Upper lobe of right lung (tissue), 1 donor: ENCODE results near the gene PPIP5K1. TPM values are rescaled to one million over a fixed set of nuclear protein-coding genes. Genes with fewer than 3 reads are reported as not detected.

Experiments
- ATAC-seq: fragments of 200-7000 bp; cut with Tn5 transposase; one replicate; pipeline ENCODE4 v1.9.1; 2020; ENCODE audit warnings: mild to moderate bottlenecking, moderate library complexity
- DNase-seq: peaks from one replicate; pipeline ENCODE4 v3.0.0-alpha.2; 2020
- H3K27ac ChIP-seq: fragments of 200-600 bp; one replicate; pipeline ENCODE4 v1.8.0; 2022
- H3K27me3 ChIP-seq: fragments of 200-600 bp; one replicate; pipeline ENCODE4 v1.8.0; 2022; ENCODE audit warnings: mild to moderate bottlenecking
- H3K36me3 ChIP-seq: fragments of 200-600 bp; one replicate; pipeline ENCODE4 v1.8.0; 2022
- H3K4me1 ChIP-seq: fragments of 200-600 bp; one replicate; pipeline ENCODE4 v1.8.0; 2022
- H3K4me3 ChIP-seq: fragments of 200-600 bp; one replicate; pipeline ENCODE4 v1.8.0; 2022; ENCODE audit warnings: mild to moderate bottlenecking
- H3K9me3 ChIP-seq: fragments of 200-600 bp; one replicate; pipeline ENCODE4 v1.8.0; 2022
- intact Hi-C: fragments of 100-400 bp; cut with DNase I; formaldehyde crosslinking; loops from one replicate; pipeline ENCODE4 v1.11.0; 2022
- total RNA-seq: library from RNA; stranded (reverse); fragmentation: NEBNext Ultra II Directional; extraction: Animal tissue kit (Norgen Biotek cat#: 25700); gene quantifications from one replicate; pipeline ENCODE4 v1.2.1, GENCODE V29; 2021
- TF ChIP-seq, protein P1 (sequence below): fragments of 200-600 bp; IDR thresholded peaks from one replicate; pipeline ENCODE4 v1.8.0; 2022; ENCODE audit warnings: antibody characterized with exemption
- donor health status: DM: no; HTN: yes; CAD: no; lungs with severe emphysema.

The PPIP5K1 gene
- total RNA-seq, 1 donor from 2014 or later, result 27.3 TPM

DNA sequence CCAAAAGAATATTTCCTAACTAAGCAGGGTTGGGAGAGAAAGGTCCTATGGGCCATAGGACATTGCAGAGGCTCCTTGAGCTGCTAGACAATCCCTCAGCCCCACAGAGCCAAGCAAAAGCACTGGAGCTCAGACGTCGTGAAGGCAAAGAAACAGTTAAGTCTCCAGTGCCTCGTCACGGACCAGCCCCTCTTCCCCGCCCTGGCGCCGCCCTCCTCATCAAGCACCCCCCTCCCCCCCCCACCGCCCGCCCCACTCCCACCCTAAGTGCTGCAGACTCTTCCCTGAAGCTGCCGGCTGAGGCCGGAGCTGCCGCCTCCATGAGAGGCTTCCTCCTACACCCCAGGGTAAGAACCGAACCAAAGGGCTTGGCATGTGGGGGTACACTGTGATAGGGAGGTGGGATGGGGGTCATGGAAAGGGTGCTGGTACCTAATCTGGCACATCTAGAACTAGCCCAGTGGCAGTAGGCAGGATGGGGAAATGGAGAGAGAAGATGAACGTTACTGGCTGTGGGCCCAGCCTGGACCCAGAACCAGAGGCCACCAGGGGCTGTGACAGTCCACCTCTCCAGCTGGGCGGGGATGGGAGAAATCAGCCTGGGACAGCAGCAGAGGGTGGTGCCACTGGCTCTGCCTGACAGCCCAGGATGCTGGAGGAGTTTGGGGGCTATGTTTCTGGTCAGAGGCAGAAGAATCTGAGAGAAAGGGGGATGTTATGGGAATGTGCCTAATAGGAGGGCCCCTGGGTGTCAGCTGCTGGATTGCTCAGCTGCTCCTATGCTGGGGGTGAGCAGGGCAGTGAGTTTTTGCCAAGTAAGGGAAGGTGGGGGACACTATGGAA lies 72.4 kb downstream of the PPIP5K1 start, which contains the start of gene MAP1A:
MAP1A (plus strand) TSS at position 255 of the 843 bp plus-strand sequence. CDS start 3,866 bp downstream, outside the sequence.
- no peaks in the 10 kb centered on the region for H3K9me3 ChIP-seq
- intact Hi-C loops, result no loop called here

DNA sequence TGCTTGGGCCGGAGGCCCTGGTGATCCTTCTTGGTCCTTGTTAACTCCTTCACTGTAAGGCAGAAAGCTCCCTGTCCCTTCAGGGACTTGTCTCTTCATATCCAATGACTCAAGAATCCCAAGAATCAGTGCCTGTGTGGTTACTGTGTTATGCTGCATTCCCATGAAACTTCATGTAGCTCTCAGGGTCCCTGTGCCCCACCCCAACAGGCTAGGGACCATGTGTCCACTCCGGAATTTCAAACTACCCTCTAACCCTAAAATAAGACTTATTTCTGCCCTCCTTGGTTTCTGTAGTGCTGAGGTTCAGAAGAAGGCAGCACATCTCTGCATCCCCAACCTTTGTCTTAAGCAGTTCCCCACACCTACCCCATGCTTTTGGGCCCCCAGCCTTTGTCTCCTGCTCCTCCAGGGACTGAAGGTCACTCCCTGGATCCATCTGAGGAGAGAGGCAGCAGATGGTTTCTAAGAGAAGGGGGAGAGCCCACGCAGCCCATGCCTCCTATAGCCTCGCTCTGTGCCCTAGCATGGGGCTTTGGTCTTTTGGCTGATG lies 73.1 kb downstream of the PPIP5K1 start:
- no peaks in the 10 kb centered on the region for H3K36me3 ChIP-seq
- H3K4me3 ChIP-seq, result no peak overlapping the region
- no peaks in the 10 kb centered on the region for H3K27me3 ChIP-seq
- no peak for ATAC-seq
- peaks cover 6% of the 10 kb centered on the region for H3K4me1 ChIP-seq
- peak; percentile 12 for DNase-seq
- no peak overlapping the region for H3K27ac ChIP-seq
- intact Hi-C loops, result no loop called here
- H3K9me3 ChIP-seq, result no peaks in the 10 kb centered on the region
- TF ChIP-seq, protein P1, sequence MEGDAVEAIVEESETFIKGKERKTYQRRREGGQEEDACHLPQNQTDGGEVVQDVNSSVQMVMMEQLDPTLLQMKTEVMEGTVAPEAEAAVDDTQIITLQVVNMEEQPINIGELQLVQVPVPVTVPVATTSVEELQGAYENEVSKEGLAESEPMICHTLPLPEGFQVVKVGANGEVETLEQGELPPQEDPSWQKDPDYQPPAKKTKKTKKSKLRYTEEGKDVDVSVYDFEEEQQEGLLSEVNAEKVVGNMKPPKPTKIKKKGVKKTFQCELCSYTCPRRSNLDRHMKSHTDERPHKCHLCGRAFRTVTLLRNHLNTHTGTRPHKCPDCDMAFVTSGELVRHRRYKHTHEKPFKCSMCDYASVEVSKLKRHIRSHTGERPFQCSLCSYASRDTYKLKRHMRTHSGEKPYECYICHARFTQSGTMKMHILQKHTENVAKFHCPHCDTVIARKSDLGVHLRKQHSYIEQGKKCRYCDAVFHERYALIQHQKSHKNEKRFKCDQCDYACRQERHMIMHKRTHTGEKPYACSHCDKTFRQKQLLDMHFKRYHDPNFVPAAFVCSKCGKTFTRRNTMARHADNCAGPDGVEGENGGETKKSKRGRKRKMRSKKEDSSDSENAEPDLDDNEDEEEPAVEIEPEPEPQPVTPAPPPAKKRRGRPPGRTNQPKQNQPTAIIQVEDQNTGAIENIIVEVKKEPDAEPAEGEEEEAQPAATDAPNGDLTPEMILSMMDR, result no peak

More for the DNA sequence above, 72.4 kb downstream of the PPIP5K1 start, which contains the start of gene MAP1A:
- H3K27me3 ChIP-seq, result no peaks in the 10 kb centered on the region
- no peak within 1 kb of the TSS for H3K27ac ChIP-seq
- no peaks in the 10 kb centered on the region for H3K36me3 ChIP-seq
- TF ChIP-seq, protein P1, result no peak
- ATAC-seq (peak; percentile 27), DNase-seq (peak; percentile 64)
- H3K4me1 ChIP-seq, result peaks cover 6% of the 10 kb centered on the region
- peak within 1 kb of the TSS; percentile 40 for H3K4me3 ChIP-seq

DNA sequence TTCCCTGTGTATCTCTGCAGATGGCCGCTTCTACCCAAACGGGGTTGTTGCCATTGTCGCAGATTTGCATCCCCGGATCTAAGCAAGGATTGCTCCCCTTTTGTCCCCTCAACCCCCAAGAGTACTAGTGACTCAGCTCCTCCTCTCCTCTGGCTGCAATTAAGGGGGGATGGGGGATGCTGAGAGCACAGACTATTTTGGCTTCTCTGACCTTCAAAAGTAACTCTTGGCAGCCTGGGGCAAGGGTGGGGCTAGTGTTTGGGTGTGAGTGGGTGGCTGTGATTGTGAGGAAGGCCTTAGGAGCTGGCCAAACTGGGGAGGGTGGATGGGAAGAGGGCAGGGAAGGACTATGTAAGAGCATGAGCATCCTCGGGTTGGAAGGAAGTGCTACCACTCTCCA lies 73.8 kb downstream of the PPIP5K1 start:
- Histone ChIP-seq H3K27ac (no peak overlapping the region), H3K4me1 (peaks cover 9% of the 10 kb centered on the region), H3K27me3 (no peaks in the 10 kb centered on the region), H3K4me3 (no peak overlapping the region), H3K36me3 (no peaks in the 10 kb centered on the region), H3K9me3 (no peaks in the 10 kb centered on the region)
- ATAC-seq, result no peak
- TF ChIP-seq, protein P1, result no peak
- intact Hi-C loops, result no loop called here
- peak; percentile 29 for DNase-seq

DNA sequence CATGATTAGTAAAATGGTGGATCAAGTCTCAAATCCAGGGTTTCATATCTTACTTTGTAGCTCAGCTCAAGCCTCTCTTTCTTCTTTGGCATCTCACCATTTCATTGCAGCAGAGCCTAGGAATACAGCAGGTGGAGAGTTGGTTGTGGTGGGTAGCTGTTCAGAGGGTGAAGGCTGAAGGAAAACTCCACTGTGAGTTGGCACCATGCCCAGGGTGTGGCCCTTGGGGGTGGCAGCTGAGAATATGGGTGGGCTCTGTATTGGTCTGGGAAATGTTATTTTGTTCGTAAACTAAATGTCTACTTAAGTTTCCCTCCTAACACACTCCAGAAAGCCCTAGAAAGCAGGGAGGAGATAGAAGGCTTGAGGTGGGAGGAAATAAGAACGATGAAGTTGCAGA lies 74.3 kb downstream of the PPIP5K1 start:
- TF ChIP-seq, protein P1, result no peak
- intact Hi-C loops, result no loop called here
- no peak overlapping the region for H3K27ac ChIP-seq
- DNase-seq, result peak; percentile 8
- H3K27me3 ChIP-seq, result no peaks in the 10 kb centered on the region
- no peak overlapping the region for H3K4me3 ChIP-seq
- no peak for ATAC-seq
- H3K9me3 ChIP-seq, result no peaks in the 10 kb centered on the region
- no peaks in the 10 kb centered on the region for H3K36me3 ChIP-seq
- H3K4me1 ChIP-seq, result peaks cover 12% of the 10 kb centered on the region

DNA sequence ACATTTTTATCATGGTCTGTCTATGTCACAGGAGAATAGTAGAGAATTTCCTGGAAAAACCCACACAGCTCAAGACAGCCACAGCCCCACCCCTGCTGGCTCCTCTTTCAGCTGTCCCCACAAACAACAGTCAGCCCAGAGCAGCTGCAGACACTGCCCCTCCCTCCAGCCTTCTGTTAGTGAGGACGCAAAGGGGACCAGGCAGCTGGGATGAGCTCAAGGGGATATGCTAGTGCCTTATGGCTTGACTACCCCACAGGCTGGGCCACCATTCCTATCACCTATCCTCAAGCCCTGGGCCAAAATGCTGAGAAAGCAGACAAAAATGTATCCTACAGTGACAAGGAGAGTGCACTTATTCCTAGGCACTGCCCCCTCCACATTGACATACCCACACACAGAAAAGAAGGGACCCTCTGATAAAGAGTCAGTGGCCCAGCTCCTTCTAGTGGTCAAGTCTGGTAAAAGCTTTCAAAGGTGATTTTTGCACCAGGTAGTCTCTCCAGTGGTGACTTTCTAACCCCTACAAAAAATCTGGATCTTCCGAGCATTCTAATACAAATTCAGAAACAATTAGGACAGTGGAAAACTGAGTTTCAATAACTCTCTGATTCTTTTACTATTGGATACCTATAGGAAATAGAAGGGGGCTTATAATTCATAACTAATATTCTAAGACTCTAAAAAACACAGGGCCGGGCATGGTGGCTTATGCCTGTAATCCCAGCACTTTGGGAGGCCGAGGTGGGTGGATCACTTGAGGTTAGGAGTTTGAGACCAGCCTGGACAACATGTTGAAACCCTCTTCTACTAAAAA lies 75.6 kb downstream of the PPIP5K1 start:
- TF ChIP-seq, protein P1, result peak; percentile 53
- H3K4me3 ChIP-seq, result no peak overlapping the region
- intact Hi-C loops, result no loop called here
- H3K27me3 ChIP-seq, result no peaks in the 10 kb centered on the region
- H3K27ac ChIP-seq, result no peak overlapping the region
- peak; percentile 44 for DNase-seq
- H3K9me3 ChIP-seq, result no peaks in the 10 kb centered on the region
- ATAC-seq, result no peak
- H3K36me3 ChIP-seq, result no peaks in the 10 kb centered on the region
- peaks cover 18% of the 10 kb centered on the region for H3K4me1 ChIP-seq
